Mammary epithelial cell (primary cell): ENCODE measurements around the gene MBL2.

Source experiments
- CTCF ChIP-seq, 2 donors: IDR thresholded peaks in 1 of 2; conservative IDR thresholded peaks in 1 of 2; 2 replicates each; pipeline ENCODE4 v1.5.1; 2011 to 2012; ENCODE audit warnings: inconsistent platforms in 2 of 2, low read length in 2 of 2, mild to moderate bottlenecking in 2 of 2, control low read depth in 1 of 2, low read depth in 1 of 2; ENCODE audit not compliant: insufficient read depth in 1 of 2; ENCODE audit errors: extremely low read depth in 1 of 2
- EZH2 ChIP-seq: IDR thresholded peaks from 2 replicates; pipeline ENCODE4 v1.6.1; 2012; ENCODE audit warnings: low read length, inconsistent platforms, borderline replicate concordance

- TF ChIP-seq CTCF (conservative IDR thresholded peaks at IDR 0.05 in 1 of 2, IDR thresholded peaks at IDR 0.05 in 1 of 2; ENCODE audit: extremely low read depth in 1 of 2, insufficient read depth in 1 of 2, low read depth in 1 of 2, low read length in 2 of 2) (no peak), EZH2 (no peak)
Observed at GRCh38 chr10:52814506-52814905, 41.9 kb upstream of the MBL2 start.
